ENCODE data around the gene PLCXD3. TPM values are rescaled to one million over a fixed set of nuclear protein-coding genes. Genes with fewer than 3 reads are reported as not detected.

Gene PLCXD3
- polyA plus RNA-seq, 4 donors: 0.30 to 0.56 (median 0.37) TPM

DNA sequence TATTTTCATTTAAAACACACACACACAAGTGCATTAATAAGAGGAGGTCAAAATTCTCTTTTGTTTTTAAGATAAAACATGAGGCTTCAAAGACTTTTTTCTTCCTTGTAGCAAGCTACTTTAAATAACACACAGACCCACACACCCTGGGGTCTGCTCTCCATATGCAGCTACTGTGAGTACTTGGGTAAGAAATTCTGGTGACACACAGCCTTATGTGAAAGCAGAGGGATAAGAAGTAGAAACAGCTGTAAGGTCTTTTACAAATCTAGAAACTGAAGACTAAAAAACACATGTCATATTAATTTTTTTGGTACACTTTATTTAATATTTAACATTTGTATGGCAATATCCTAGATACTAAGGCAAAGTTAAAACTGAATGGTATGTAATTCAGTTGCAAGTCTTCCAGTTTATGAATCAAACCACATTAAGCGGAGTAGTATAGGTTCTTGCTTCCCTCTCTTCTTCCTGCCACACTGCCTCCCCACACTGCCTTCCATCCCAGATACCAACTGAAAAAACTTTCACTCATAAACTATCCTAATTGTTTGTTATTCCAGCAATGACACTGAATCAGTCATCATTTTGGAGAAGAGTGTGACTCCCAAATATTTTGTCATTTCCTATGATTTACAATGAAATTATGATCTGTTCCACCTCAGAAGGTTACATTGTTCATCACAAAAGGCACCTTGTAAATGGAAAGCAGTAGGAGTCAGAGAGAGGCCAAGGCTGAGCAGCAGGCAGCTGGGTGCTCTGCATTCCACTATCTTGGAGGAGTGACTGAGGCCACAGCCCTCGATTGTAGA is 92.0 kb downstream of the PLCXD3 start:
- no peak for DNase-seq (ENCODE audit: low read depth in 4 of 4, low spot score in 2 of 4)

DNA sequence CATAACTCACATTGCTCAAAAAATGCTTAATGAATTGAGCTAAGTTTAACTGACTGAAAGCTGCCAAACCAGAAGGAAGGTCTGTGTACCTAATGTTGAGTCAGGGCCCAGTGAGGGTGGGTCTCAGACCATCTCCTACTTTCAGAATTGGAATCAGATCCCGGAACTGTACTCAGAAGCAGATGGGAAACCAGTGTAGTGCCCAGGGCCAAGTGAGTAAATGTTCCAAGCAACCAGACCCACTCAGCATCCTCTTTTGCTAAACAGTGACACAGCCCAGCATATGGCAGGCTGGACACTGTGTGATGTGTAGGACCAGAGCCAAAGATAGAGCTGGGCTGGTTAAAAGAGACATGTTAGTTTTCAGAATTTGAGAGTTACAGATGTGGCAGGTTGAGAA is 94.1 kb downstream of the PLCXD3 start:
- no peak for DNase-seq (ENCODE audit: low read depth in 4 of 4, low spot score in 2 of 4)

DNA sequence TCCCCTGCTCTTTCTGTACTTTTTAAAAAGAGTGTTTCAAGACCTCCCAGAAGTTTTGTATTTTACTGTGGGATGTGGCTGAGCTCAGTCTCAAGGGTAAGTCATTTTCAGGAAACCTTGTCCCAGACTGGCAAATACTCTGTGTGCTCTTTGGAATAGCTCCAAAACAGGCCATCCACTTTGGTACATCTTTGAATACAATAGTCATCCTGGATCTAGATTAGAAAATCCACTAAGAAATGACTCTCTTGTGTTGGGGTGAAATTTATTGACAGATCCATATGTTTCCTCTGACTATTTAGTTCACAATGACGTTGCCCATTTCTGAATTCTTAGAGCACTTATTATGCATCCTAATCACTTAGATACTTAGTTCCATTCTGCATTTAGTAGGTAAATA is 95.2 kb downstream of the PLCXD3 start:
- DNase-seq (ENCODE audit: low read depth in 4 of 4, low spot score in 2 of 4): no peak

DNA sequence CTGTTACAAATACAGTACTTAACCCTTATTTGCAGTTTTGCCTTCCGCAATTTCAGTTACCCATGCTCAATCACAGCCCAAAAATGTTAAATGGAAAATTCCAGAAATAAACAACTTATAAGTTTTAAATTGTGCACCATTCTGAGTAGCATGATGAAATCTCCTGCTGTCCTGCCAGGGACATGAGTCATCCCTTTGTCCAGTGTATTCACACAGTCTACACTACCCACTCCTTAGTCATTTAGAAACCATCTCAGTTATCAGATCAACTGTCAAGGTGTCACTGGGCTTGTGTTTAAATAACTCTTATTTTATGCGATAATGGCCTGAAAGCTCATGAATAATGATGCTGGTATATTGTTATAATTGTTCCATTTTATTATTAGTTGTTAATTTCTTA is 95.8 kb downstream of the PLCXD3 start:
- no peak for DNase-seq (ENCODE audit: low read depth in 4 of 4, low spot score in 2 of 4)

DNA sequence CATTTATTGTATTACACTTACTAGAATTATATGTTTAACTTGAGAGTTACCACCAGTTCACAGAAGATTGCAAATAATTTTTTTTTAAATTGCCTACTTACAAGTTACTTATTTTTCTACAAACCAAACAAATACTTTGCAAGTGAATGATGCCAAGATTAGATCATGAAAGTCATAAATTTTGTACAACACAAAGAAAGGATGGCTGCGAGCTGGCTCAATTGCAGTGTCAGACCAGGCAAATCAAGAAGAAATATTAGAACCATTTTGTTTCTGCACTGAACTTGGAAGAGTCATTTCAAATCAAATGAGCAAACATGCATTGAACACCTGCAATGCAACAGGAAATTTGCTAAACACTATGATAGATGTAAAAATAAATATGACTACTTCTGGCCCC is 97.3 kb downstream of the PLCXD3 start:
- no peak for DNase-seq (ENCODE audit: low read depth in 4 of 4, low spot score in 2 of 4)

DNA sequence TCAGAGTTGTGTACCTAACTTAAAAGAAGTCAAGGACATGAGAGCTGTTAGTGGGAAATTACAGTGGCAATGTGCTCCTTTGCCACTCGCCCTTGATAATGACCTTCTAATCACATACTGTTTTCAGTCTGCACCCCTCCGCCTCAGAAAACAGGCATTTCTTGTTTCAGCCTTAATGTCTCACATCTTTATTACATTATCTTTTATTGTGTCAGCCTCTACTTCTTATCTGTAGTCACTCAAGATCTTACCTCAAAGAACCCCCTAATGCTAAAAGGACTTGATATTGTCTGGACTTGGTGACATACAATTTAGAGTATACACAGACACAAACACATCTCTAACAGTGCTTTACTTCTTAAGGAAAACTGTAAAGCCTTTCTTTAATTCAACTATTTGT is 97.9 kb downstream of the PLCXD3 start:
- no peak for DNase-seq (ENCODE audit: low read depth in 4 of 4, low spot score in 2 of 4)

DNA sequence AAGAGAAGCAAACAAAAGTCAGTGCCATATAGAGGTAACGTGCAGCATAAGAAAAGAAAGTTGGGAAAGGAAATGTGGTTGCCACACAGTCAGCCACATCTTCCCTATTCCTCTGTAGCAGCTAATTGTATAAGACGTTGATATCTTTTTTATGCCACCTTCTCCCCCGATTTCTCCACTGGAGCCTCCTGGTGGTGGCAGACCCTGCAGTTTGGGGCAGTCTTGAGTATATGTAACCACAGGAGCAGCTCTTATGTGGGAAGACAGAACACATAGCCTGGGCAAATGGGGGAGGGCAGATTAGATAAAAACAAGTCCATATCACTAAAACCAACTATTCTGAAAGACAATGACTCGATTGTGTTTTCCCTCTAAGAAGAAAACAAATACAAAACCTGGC is 99.7 kb downstream of the PLCXD3 start:
- DNase-seq (ENCODE audit: low read depth in 4 of 4, low spot score in 2 of 4): no peak

DNA sequence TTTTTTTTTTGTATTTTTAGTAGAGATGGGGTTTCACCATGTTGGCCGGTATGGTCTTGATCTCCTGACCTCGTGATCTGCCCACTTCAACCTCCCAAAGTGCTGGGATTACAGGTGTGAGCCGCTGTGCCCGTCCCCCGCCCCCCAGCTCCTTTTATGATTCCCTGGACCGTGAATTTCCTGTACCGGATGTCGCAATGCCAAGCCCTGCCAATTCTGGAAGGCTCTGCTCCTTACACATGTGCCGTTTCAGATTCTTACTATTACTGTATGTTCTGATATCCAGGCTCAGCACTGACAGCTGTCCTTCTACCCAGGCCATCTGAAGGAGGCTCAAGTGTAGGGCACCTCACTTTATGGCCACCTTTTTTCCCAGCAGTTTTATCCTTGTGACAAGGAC is 100.1 kb downstream of the PLCXD3 start:
- DNase-seq (ENCODE audit: low read depth in 4 of 4, low spot score in 2 of 4): no peak

DNA sequence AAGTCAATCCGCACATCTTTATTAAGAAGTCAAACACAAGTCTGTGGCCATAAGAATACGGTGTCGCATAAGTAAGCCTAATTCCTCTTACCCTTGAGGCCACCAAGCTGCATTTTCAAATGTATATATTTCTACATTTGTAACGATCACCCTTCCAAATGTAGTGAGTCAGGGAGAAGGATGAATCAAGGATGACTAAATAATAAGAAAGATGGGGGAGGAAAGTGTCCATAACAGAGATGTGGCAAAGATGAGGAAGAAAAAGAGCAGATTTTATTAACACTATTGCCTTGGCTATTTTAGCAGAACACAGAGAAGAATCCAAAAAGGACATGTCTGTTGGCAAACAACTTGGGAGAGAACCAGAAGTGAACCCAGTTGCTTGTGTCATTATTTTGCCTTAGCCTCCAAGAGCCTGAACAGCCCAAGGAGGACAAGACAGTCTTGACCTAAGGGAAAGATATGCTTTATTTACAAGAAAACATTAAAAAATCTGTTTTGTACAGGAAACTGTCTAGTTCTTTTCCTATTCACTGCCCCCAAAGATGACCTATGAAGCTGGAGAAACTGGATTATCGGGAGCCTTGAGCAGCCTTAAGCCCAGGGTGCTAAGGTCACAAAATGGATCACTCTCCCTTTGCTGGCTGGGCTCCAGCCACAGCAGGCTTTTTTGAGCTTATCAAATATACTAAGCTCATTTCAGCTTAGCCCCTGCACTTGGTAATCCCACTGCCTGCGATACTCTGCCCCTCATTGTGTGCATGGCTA is 101.5 kb downstream of the PLCXD3 start:
- no peak for DNase-seq (ENCODE audit: low read depth in 4 of 4, low spot score in 2 of 4)

DNA sequence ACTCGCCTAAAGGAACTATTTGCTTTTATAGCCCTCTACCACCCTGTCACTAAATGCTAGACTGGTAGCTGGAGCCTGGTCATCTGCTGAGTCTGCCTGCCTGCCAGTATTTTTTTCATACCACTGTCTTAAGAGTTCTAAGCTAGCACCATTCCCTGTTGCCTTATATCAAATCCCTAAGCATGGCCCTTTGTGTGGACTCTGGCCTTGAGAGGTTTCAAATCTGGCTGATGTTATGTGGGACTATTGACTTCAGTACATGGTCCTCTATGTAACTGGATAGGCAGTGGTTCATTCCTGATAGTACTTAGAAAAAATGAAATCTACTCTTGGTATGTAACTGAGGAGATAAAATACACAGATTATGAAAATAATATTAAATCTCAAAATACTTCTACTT is 103.5 kb downstream of the PLCXD3 start:
- no peak for DNase-seq (ENCODE audit: low read depth in 4 of 4, low spot score in 2 of 4)

DNA sequence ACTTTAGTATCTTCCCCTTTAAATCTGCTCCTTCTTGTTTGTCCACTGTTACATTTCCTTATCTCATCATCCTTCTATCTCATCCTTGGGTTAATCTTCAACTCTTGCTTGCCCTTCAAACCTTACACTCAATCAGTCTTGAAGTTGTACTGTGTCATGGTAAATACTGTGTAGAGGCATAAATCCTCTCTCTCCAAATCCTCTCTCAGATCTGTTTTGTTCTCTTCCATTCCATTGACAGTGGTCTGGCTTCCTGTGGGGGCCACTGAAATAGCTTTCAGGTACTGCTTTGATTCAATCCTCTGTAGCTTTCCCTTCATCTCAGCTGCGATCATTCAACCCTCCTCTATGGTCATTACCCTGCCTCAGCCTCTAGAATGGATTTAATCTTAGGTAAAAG is 104.0 kb downstream of the PLCXD3 start:
- DNase-seq (ENCODE audit: low read depth in 4 of 4, low spot score in 2 of 4): no peak

DNA sequence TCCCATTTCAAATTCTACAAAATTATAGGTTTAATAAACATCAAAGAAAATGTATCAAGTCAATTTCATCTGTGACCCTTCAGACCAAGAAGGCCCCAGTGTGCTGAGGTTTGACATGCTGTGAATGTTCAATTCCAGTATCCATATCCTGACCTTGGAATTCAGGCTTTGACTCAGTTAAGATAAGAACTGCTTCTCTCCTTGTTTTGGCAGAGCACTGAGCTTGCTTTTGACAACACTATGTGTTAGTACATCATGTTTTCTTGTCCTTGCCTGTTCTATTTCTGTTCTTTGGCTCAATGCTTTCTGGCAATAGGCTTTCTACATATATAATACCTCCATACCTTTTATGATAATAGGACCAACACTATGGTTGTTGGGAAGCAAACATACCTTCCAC is 105.6 kb downstream of the PLCXD3 start:
- DNase-seq (ENCODE audit: low read depth in 4 of 4, low spot score in 2 of 4): no peak

DNA sequence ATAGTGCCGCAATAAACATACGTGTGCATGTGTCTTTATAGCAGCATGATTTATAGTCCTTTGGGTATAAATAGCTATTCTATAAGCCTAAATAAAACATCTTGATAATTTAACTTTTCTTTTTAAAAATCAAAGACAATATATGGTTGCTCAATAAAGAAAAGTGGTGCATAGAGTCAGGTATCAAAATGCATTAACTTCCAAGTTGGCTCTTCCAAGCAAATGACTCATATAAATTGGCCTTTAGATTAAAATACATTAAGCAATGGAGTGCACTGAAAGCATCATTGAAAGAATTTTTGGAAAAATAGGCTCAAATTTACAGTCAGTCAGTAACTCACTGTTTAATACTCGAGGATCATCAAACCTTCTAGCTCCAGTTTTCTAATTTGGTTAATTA is 106.6 kb downstream of the PLCXD3 start:
- no peak for DNase-seq (ENCODE audit: low read depth in 4 of 4, low spot score in 2 of 4)

DNA sequence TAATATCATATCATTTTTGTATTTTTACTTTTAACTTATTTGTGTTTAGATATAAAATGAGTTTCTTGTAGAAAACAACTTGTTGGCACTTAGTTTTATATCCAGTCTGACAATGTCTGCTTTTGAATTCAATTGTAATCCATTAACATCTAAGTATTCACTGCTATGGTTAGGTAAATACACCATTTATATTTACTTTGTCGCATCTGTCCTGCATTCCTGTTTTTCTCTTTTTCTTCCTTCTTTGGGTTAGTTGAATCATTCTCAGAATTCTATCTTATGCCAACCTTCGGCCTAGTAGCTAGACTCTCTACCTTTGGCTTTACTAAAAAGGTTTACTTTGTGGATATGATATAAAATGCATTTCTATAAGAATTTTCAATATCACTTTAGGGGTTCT is 107.6 kb downstream of the PLCXD3 start:
- no peak for DNase-seq (ENCODE audit: low read depth in 4 of 4, low spot score in 2 of 4)

DNA sequence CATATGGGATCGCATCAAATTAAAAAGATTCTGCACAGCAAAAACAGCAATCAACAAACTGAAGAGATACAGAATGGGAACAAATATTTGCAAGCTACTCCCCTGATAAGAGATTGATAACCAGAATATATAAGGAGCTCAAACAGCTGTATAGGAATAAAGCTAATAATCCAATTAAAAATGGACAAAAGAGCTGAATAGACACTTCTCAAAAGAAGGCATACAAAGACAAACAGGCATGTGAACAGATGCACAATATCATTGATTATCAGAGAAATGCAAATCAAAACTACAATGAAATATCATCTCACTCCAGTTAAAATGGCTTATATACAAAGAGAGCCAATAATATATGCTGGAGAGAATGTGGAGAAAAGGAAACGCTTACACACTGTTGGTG is 110.6 kb downstream of the PLCXD3 start:
- DNase-seq (ENCODE audit: low read depth in 4 of 4, low spot score in 2 of 4): no peak

DNA sequence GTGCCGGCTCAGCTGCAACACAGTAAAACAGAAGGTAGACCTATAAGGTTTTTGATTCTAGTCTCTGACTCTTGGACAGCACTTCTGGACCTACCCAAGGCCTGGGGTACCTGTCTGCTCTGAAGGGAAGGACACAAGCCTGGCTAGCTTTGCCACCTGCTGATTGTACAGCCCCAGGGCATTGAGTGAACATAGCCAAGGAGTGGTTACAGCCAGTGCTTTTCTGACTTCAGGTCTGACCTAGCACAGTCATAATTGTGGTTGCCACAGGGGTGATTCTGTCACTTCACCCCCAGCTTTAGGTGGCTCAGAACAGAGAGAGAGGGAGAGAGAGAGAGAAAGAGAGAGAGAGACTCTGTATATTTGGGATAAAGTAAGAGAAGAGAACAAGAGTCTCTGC is 118.4 kb downstream of the PLCXD3 start:
- DNase-seq (ENCODE audit: low read depth in 4 of 4, low spot score in 2 of 4): no peak

DNA sequence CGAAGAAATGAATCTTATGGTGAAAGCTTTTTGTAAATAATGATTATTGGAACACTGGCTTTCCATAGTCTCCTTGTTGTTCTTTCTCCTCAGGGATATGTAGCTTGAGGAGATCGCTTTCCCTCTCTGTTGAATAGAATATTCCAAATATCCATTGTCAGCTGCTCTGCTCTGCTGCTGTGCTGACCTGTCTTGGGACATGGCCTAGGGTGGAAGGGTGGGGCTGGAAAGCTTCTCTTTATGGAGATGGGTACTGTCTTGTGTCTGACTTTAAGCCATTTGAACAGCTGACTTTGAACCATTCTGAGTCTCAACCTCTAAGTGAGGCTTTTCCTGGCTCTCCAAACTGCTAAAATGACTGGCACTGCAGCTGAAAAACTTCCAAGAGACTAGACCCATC is 135.8 kb downstream of the PLCXD3 start:
- DNase-seq (ENCODE audit: low read depth in 4 of 4, low spot score in 2 of 4): no peak

DNA sequence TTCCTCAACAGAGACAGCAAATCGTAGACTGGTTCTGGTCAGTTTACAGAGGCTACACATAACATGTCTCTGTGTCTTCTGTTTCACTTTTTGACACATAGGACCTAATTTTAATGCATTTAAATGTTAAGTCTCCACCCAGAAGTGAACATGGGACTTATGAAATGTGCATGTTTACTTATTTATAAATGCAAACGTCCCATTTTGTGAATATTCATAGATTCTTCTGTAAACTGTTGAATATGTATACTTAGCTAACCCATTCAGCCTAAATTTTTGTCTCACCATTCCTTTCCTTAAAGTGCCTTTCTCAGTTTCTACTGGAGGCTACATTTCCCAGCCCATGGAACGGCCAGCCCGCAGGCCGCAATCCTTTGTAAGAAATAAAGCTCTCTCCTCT is 137.2 kb downstream of the PLCXD3 start:
- DNase-seq (ENCODE audit: low read depth in 4 of 4, low spot score in 2 of 4): no peak

DNA sequence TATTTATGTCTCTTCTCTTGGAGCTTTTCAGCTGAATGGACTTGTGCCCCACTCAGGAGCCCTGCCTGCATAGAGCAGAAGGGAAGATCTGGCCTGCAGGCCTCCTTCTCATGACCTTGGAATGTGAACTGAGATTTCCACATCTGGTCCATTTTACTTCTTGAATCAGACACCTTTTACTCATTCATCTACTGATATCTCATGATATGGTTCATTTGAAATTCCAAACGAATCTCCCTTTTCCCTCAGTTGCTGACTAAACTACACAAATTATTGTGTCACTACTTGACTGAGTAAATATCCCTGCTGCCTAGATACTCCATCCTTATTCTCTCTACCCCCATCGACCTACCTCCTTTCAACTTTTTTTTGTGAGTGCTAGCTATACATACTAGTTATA is 138.7 kb downstream of the PLCXD3 start:
- no peak for DNase-seq (ENCODE audit: low read depth in 4 of 4, low spot score in 2 of 4)

DNA sequence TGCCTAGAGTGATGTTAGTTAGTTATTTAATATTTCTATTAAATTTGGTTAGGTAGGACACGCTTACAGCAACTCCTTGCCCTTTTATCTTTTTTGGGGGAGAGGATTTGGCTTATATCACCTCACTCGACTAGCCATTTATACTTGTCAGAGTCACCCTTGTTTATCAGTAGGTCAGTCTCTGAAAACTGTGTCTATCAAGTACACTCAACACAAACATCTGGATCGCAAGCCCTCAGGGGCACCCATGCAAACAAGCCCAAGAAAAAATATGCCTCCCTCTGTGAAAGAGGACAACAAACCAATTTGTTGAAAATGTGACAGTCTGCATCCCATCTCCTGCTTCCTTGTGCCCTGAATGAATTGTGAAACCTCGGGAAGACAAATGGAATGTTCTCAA is 139.9 kb downstream of the PLCXD3 start:
- no peak for DNase-seq (ENCODE audit: low read depth in 4 of 4, low spot score in 2 of 4)

DNA sequence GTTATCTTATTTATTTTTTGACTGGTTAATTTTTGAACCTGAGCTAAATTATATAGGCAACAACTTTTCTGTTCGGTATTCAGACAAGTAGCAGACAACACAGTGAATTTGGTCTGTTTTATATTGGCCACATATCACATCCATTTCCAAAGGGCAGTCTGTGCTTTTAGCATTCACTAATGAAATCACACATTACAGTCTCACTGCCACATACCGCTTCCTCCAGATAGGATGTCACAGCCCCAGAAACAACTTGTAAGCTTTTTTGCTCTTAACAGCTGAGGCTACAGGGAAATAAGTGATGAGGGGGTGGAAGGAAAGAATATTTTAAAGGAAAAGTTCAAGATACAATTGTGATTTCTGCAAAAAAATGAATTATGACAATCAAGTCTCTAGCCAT is 140.6 kb downstream of the PLCXD3 start:
- DNase-seq (ENCODE audit: low read depth in 4 of 4, low spot score in 2 of 4): no peak

DNA sequence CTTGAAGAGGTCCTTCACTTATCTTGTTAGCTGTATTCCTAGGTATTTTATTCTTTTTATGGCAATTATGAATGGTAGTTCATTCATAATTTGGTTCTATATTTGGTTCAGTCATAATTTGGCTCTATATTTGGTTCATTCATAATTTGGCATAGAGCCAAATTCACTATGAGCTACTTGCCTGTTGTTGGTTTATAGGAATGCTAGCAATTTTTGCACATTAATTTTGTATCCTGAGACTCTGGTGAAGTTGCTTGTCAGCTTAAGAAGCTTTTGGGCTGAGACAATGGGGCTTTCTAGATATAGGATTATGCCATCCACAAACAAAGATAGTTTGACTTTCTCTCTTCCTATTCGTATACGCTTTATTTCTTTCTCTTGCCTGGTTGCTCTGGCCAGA is 142.2 kb downstream of the PLCXD3 start:
- no peak for DNase-seq (ENCODE audit: low read depth in 4 of 4, low spot score in 2 of 4)

Measured in left renal cortex interstitium (tissue), 4 donors.